ENCODE measurements around the gene RTN4R. TPM values are rescaled to one million over a fixed set of nuclear protein-coding genes. Genes with fewer than 3 reads are reported as not detected.
A peak's percentile ranks its signal among the peaks of the same experiment; 100 is the strongest.

The RTN4R gene
- total and polyA plus RNA-seq, 9 of the 15 experiments (the other 6 are each of a cell fraction or from before 2014, with no cell fraction given) = 0.04 to 2.8 (median 1.4) TPM; not detected in 3

DNA sequence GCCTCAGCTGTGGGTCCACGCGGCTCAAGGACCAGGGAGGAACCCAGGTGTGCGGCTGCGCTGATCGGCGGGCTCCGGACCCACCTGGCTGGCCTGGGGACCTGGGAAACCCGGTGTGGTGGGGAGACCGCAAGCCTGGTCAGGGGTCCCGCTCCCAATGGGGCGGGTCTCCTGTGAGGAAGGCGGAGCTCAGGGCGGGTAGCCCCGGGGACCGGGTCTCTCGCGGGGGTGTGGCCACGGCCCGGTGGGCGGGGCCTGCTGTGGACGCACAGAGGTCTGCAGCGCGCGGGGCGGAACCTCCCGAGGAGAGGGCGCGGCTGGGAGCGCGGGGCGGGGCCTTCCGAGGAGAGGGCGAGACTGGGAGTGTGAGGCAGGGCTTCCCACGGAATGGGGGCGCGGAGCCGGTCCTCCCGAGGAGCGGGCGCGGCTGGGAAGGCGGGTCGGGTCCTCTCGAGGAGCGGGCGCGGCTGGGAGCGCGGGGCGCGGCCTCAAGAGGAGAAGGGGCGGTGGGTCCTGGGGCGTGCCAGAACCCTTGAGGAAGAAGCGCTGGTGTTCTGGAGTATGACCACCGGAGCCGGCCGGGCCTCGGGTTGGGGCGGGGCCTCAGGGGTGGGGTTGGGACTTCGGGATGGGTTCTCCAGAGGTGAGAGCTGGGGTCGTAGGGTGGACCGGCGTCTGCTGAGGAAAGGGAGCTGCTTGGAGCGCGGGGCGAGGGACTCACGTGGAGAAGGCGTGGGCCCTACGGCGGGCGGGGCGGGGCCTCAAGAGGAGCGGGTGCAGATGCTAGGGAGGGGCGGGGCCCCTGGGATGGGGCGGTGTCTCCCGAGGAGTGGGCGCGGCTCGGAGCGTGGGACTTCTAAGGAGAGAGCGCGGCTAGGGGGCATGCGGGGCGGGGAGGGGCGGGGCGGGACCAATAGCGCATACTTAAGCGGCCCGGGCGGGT is 31.0 kb upstream of the RTN4R start (continued):
- TF ChIP-seq SAP30 (IDR thresholded peaks at IDR 0.05; ENCODE audit: borderline replicate concordance, insufficient read depth, low read depth, low read length, poor library complexity, severe bottlenecking) = peak; percentile 85
- TF ChIP-seq, protein P1, sequence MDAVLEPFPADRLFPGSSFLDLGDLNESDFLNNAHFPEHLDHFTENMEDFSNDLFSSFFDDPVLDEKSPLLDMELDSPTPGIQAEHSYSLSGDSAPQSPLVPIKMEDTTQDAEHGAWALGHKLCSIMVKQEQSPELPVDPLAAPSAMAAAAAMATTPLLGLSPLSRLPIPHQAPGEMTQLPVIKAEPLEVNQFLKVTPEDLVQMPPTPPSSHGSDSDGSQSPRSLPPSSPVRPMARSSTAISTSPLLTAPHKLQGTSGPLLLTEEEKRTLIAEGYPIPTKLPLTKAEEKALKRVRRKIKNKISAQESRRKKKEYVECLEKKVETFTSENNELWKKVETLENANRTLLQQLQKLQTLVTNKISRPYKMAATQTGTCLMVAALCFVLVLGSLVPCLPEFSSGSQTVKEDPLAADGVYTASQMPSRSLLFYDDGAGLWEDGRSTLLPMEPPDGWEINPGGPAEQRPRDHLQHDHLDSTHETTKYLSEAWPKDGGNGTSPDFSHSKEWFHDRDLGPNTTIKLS (IDR thresholded peaks at IDR 0.05; ENCODE audit: borderline replicate concordance, low read depth) = no peak
- TF ChIP-seq BDP1 (IDR thresholded peaks at IDR 0.05; ENCODE audit: insufficient read depth, insufficient read length) = no peak
- TF ChIP-seq SREBF1 (IDR thresholded peaks at IDR 0.05; ENCODE audit: borderline replicate concordance, low read depth, low read length) = no peak
- peak in 1 of 2 experiments; percentile 91; a peak in 2 of 4 replicates for TF ChIP-seq HDAC1 (IDR thresholded peaks at IDR 0.05)
- TF ChIP-seq NR4A1 (CRISPR knock-in tag; IDR thresholded peaks at IDR 0.05) = 0 out of 2 replicates have a peak, but pooled peaks have one; percentile 91
- TF ChIP-seq NR4A1 (tag; IDR thresholded peaks at IDR 0.05) = no peak
- TF ChIP-seq SRSF7 (optimal IDR thresholded peaks at IDR 0.05; ENCODE audit: low read depth, low read length) = peak; percentile 67
- TF ChIP-seq ZNF143 (CRISPR knock-in tag; IDR thresholded peaks at IDR 0.05) = no peak
- 0 out of 2 replicates have a peak, but pooled peaks have one; percentile 10 for TF ChIP-seq ZNF133 (CRISPR knock-in tag; IDR thresholded peaks at IDR 0.05)
- no peak for TF ChIP-seq FOS (IDR thresholded peaks at IDR 0.05; ENCODE audit: extremely low read depth, insufficient read length)
- no peak for TF ChIP-seq MCM5 (IDR thresholded peaks at IDR 0.05; ENCODE audit: low read depth)
- TF ChIP-seq GATAD2B (IDR thresholded peaks at IDR 0.05; ENCODE audit: borderline replicate concordance) = no peak
- no peak for TF ChIP-seq ZNF311 (CRISPR knock-in tag; IDR thresholded peaks at IDR 0.05)
- no peak for TF ChIP-seq KAT2B (IDR thresholded peaks at IDR 0.05; ENCODE audit: low read depth, low read length)
- TF ChIP-seq, protein P2, sequence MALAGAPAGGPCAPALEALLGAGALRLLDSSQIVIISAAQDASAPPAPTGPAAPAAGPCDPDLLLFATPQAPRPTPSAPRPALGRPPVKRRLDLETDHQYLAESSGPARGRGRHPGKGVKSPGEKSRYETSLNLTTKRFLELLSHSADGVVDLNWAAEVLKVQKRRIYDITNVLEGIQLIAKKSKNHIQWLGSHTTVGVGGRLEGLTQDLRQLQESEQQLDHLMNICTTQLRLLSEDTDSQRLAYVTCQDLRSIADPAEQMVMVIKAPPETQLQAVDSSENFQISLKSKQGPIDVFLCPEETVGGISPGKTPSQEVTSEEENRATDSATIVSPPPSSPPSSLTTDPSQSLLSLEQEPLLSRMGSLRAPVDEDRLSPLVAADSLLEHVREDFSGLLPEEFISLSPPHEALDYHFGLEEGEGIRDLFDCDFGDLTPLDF (CRISPR knock-in tag; IDR thresholded peaks at IDR 0.05) = no peak; the same call in 1 of the 2 replicates
- TF ChIP-seq ZNF197 (CRISPR knock-in tag; IDR thresholded peaks at IDR 0.05; ENCODE audit: low read depth) = no peak
- TF ChIP-seq, protein P3, sequence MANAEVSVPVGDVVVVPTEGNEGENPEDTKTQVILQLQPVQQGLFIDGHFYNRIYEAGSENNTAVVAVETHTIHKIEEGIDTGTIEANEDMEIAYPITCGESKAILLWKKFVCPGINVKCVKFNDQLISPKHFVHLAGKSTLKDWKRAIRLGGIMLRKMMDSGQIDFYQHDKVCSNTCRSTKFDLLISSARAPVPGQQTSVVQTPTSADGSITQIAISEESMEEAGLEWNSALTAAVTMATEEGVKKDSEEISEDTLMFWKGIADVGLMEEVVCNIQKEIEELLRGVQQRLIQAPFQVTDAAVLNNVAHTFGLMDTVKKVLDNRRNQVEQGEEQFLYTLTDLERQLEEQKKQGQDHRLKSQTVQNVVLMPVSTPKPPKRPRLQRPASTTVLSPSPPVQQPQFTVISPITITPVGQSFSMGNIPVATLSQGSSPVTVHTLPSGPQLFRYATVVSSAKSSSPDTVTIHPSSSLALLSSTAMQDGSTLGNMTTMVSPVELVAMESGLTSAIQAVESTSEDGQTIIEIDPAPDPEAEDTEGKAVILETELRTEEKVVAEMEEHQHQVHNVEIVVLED (CRISPR knock-in tag; IDR thresholded peaks at IDR 0.05) = peak; percentile 43; the same call in 1 of the 2 replicates
- no peak for TF ChIP-seq ZBTB8A (IDR thresholded peaks at IDR 0.05; ENCODE audit: partially characterized antibody)
- no peak for TF ChIP-seq ARNT (IDR thresholded peaks at IDR 0.05)
- no peak for TF ChIP-seq MCM2 (IDR thresholded peaks at IDR 0.05; ENCODE audit: low read depth)
- no peak for TF ChIP-seq ZNF668 (CRISPR knock-in tag; IDR thresholded peaks at IDR 0.05)

Data from K562 (cell line).